AG10803 (cell line): ENCODE measurements around the gene IP6K3.
A peak's percentile ranks its signal among the peaks of the same experiment; 100 is the strongest.

Source experiments
- DNase-seq: peaks from one replicate; pipeline ENCODE4 v3.0.0; 2010; ENCODE audit warnings: low read depth
- H3K4me3 ChIP-seq: 2 replicates; pipeline ENCODE4 v1.5.1; 2011; ENCODE audit warnings: mild to moderate bottlenecking, low read length, control low read depth
- CTCF ChIP-seq: conservative IDR thresholded peaks from 2 replicates; pipeline ENCODE4 v1.5.1; 2011; ENCODE audit warnings: mild to moderate bottlenecking, low read length, control low read depth, inconsistent platforms

The IP6K3 gene

GRCh38 chr6:33746651-33747100, at the start of gene IP6K3:
TSS of gene IP6K3 (minus strand) at chr6:33746905. CDS start at chr6:33735476, 11,429 bp downstream.
- no peak within 1 kb of the TSS for H3K4me3 ChIP-seq
- TF ChIP-seq CTCF, result no peak
- no peak for DNase-seq

GRCh38 chr6:33794910-33795623, 48.4 kb upstream of the IP6K3 start:
- H3K4me3 ChIP-seq, result no peak overlapping the region
- no peak for DNase-seq
- TF ChIP-seq CTCF, result peak; percentile 7; the same call in 1 of the 2 replicates

- DNase-seq, result no peak
- H3K4me3 ChIP-seq, result no peak overlapping the region
- TF ChIP-seq CTCF, result no peak
These were observed 46.3 kb upstream of the IP6K3 start for GRCh38 chr6:33792981-33793380.

- no peak for DNase-seq
- TF ChIP-seq CTCF, result no peak
- H3K4me3 ChIP-seq, result no peak overlapping the region
These were observed 44.9 kb upstream of the IP6K3 start for GRCh38 chr6:33791620-33792019.

- no peak for DNase-seq
- TF ChIP-seq CTCF, result no peak
- H3K4me3 ChIP-seq, result no peak overlapping the region
These were observed 44.2 kb upstream of the IP6K3 start for GRCh38 chr6:33790910-33791309.

- DNase-seq, result peak; percentile 83
These were observed 43.7 kb upstream of the IP6K3 start for GRCh38 chr6:33790379-33790778.

More at GRCh38 chr6:33790379-33790778, 43.7 kb upstream of the IP6K3 start:
- no peak overlapping the region for H3K4me3 ChIP-seq
- 0 out of 2 replicates have a peak, but pooled peaks have one; percentile 0 for TF ChIP-seq CTCF
